ENCODE results near the gene ITSN1.

The ITSN1 gene

DNA sequence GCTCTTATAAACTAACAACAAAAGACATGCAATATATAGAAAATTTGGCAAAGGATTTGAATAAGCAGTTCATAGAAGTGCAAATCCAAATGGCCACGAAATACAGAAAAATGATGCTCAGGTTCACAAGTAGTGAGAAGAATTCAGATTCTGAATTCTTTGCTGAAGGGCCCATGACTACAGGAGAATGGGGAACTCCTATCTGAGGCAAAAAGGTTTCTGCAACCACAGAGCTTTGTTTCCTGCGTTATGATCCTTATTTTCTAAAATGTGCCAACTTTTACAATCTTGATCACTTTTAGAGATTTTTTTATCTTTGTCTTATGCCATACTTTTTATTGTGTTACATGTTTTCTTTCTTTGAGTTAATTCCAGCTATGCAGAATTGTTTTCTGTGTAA lies 91.3 kb downstream of the ITSN1 start:
- DNase-seq: no peak

DNA sequence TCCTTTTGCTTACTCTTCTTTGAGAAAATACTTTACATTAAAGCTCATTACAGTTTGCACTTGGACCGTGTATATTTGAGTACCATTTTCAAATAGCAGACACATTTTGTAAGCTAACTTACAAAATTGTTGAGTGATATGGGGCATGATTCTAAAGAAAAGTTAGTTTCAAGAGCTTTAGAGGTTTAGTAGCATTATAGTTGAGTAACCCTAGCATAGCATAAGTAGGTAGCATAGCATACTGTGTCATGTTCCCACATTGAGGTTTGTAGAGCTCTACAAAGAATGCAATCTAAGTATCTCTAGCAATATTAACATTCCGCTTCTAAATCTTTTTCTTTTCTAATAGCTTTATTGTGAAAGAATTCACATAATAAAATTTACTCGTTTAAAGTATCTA lies 92.0 kb downstream of the ITSN1 start:
- DNase-seq: no peak

DNA sequence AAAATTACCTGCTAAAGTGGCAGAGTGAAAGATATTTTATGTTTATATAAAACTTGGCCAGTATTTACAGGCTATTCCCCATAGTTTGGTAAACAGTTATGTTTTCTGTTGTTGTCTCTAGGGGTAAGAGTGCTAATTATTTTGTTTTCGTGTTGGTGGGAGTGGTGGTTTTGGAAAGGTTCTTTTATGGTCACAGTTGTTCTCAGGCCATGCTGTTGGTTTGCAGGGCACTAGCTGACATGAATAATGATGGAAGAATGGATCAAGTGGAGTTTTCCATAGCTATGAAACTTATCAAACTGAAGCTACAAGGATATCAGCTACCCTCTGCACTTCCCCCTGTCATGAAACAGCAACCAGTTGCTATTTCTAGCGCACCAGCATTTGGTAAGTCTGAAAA lies 92.5 kb downstream of the ITSN1 start:
- no peak for DNase-seq

DNA sequence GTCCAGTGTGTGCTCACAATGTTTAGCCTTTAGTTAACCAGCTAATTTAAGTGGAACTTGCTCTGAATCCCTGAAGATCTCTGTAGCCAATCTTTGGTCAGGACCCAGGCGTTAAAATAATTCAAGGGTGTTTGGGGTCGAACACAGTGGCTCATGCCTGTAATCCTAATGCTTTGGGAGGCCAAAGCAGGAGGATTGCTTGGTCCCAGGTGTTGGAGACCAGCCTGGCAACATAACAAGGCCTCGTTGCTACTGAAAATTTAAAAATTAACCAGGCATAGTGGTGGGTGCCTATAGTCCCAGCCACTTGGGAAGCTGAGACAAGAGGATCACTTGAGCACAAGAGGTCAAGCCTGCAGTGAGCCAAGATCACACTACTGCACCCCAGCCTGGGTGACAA lies 94.3 kb downstream of the ITSN1 start:
- DNase-seq: no peak

DNA sequence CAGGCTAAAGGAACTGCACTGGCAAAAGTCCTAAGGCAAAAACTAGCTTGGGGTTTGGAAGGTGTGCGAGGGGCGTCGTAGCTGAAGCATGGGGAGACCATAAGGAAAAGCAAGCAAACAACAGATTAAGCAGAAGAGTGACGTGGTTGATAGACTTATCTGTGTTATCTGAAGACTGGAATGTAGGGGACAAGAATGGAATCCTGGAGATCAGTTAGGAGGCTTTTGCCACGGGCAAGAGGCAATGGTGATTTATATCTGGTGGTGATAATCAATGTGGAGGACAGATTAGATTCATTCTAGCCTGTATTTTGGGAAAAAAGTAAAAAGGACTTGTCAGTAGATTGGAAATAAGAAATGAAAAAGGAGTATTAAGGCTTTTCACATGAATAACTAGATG lies 97.4 kb downstream of the ITSN1 start:
- no peak for DNase-seq

DNA sequence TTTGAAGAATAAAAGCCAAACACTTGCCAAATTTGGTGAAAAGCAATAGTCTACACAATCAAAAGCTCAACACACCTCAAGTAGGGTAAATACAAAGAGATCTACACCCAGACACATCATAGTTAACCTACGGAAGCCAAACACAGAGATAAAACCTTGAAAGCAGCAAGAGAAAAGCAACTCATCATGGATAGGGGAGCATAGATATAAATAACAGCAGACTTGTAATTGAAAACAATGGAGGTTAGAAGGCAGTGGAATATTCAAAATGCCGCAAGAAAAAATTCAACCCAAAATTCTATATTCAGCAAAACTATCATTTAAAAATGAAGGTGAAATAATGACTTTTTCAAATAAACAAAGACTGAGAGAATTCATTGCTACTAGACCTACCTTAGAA lies 105.1 kb downstream of the ITSN1 start:
- DNase-seq: no peak

DNA sequence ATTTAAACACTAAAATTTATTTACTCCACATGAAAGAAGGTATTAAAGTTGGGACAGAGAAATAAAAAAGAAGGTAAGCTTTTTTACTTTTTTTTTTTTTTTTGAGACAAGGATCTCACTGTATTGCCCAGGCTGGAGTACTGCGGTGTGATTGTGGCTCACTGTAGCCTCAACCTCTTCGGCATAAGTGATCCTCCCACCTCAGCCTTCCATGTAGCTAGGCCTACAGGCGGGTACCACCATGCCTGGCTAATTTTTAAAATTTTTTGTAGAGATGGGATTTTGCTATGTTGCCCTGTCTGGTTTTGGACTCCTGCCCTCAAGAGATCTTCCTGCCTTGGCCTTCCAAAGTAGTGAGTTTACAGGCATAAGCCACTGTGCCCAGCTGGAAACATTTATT lies 106.6 kb downstream of the ITSN1 start:
- no peak for DNase-seq

DNA sequence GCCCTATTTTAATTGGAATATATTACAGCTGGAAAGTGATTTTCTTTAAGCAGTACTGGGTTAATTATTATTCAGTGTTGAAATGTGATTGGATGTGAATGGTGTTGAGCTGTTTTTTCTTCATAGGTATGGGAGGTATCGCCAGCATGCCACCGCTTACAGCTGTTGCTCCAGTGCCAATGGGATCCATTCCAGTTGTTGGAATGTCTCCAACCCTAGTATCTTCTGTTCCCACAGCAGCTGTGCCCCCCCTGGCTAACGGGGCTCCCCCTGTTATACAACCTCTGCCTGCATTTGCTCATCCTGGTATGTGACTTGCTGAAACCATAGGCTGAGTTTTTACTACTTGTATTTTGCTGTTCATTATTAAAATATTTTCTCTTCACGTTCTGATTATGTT lies 107.7 kb downstream of the ITSN1 start:
- no peak for DNase-seq

DNA sequence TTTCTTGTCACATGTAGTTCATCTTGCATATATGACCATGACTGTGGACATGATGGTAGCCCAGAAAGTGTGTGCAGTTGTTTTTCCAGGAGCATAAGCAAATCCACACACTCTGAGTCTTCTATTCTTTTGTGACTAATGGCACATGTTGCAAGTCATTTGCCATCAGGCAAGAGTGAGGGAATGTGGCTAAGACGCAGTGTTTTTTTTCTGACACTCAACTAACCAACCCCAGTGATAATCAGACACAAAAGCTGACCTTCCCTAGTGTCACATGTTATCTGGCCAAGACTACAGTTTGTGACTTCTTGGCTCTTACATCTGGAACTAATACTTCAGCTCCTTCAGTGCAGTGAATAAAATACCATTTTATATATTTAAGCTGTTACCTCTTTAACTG lies 108.8 kb downstream of the ITSN1 start:
- DNase-seq: no peak

DNA sequence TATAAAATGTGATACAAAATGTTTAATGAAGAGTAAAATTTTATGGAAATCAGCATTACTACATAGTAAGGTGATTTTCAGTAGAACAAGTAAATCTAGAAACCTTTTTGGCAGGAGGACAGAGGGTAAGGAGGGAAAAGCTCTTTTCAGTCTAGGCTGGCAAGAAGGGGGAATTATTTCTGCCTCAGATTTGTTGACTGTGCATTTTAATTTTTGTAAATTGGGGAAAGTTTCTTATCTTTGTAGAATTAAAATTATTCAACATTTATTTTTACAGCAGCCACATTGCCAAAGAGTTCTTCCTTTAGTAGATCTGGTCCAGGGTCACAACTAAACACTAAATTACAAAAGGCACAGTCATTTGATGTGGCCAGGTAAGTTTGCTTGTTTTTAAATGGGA lies 109.2 kb downstream of the ITSN1 start:
- no peak for DNase-seq

DNA sequence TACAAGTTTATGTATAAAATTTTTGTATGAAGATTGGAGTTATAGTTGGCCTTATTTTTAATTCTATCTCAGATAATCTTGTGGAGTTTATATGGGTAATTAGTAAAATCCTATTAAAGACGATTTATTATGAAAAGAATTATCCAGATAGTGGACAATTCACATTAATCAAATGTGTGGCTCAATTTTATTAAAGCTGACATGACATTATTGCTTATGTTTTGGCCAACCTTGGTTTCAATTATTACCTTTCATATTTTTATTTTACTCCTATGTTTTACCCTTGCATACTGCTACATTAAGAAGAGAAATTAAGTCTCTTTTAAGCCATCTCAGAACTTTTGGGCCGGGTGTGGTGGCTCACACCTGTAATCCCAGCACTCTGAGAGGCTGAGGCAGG lies 110.0 kb downstream of the ITSN1 start:
- no peak for DNase-seq

DNA sequence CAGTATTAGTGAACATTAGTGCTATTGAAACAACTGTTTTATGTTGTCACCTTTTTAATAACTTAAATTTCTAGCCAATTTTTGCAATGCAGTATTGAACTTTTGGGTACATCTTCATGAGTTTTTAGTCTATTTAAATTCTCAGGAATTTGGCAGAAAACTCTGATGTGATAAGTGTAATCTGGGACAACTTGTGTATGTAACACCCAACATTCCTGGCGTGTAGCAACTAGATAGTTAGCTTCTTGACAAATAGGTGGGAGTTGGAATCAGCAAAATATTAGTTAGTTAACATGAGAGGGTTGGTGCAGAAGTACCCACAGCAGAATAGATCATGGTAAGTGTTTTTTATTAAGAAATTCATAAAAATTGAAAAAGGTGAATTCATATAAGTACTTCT lies 111.6 kb downstream of the ITSN1 start:
- no peak for DNase-seq

DNA sequence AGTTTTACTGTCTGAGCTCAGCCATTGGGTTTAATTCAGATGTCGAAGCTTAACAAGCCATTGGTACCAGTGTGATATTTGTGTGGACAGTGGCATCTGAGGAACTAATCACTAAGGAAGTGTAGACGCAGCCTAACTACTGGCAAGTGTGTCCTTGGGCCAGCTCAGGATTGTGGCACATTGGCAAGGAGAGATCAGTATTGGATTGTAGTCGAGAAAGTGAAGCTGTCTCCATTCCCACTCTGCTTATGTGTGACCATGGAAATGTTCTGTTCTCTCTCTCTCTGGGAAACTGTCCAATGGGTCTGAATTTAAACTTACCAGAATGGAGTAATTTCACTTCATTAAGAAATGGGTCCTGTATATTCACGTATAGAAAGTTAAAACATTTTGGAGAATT lies 112.2 kb downstream of the ITSN1 start:
- DNase-seq: no peak

DNA sequence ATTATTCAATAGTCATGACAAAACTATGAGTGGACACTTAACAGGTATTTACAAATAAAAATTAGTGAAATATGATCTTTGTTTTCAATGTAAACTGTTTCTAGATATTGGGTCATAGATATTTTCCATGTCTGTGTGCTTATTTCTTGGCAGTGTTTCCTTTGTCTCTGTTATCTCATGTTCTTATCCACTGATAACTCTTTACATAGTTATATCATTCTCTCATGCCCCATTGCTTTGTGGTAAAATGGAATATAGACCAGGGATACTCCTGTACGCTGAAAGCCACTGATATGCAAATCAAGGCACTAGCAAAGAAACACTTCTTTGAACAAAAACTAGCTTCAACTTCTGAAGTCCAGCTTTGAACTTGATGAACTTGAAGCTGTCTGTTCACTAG lies 113.1 kb downstream of the ITSN1 start:
- DNase-seq: no peak

DNA sequence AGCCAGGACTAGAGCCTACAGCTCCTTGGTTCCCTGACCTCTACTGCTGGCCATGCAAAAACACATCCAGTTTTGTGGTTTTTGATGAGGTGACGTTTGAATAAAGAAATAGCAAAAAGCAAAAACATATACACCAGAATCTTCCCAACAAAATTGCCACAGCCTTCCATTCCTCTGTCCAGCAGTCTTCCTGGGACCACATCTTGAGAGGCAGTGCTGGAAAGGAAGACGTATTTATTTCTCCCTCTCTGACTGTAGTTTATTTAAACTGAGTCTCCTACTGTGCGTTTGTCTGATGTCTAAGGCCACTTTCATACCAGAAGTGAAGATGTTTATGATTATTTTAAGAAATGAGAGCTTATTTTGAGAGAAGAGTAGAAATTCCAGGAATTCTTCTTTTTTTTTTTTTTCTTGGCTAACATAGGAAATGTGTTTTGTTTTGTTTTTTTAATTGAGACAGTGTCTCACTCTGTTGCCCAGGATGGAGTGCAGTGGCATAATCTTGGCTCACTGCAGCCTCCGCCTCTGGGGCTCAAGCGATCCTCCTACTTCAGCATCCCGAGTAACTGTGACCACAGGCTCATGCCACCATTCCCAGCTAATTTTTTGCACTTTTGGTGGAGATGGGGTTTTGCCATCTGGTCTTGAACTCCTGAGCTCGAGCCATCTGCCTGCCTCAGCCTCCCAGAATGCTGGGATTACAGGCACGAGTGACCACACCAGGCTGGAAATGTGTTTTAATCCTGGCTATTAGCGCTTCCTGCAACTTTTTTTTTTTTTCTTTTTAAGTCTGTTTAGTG lies 118.5 kb downstream of the ITSN1 start:
- DNase-seq: no peak

DNA sequence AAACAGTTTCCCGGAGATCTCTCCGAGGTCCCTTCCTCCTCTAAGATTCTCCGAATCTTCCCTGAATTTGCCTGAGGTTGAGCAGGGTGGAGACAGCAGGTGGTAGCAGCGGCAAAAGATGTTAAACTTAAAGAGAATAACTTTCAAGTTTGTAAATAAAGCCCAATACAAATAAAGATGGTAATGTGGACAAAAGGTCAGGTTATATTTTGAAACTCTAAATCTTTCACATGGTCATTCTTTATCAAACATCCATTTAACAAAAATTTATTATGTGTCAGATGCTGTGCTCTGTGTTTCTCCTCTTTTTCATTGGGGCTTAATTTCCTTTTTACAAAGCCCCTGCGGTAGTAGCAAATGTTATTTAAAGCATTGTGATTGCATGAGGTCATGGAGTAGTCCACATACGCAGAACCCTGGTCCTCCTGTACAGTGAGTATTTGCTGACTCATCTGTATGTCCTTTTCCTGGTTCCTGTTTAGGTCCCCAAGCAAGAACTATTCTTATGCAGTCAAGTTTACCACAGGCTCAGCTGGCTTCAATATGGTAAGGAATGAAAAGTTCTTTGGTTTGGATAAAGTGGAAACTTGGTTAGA lies 119.2 kb downstream of the ITSN1 start:
- DNase-seq: no peak

DNA sequence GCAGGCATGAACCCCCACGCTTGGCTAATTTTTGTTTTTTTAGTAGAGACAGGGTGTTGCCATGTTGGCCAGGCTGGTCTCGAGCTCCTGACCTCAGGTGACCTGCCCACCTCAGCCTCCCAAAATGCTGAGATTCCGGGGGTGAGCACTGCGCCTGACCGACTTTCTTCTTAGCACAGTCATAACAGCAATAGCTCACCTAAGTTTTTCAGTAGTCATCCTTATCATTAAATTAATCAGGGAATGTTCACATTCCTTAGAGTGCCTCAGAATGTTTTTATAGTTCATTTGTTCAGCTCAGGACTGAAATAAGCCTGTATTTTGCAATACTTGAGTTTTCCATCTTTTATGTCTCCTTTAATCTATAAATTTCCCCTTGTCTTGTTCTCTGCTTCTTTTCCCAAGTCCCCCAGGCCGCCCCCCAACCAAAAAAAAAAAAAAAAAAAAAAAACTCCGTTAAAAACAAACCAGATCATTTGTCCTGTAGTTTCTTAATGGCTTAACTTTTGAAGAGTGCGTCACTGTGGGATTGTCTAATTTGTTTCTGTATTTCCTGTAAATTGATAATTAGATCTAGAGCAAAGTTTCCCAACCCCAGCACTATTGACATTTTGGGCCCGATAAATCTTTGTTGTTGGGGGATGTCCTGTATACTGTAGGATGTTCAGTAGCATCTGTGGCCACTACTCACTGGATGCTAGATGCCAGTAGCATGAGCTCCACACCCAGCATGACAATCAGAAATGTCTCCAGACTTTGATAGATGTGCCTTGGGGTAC lies 120.7 kb downstream of the ITSN1 start:
- DNase-seq: no peak

DNA sequence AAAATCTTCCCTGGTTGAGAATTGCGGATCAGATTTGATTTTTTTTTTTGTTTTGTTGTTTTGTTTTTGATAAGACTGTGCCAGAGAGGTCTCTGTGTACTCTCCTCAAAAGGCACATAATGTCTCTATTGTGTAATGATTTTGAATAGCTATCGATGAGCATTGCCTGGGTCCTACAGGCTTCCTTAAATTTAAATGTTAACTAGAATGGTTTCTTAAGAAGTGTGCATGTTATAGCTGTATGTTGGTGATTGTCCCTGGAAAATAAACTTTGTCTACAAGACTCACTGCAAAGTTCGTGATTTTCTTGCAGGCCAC lies 121.2 kb downstream of the ITSN1 start:
- DNase-seq: no peak

DNA sequence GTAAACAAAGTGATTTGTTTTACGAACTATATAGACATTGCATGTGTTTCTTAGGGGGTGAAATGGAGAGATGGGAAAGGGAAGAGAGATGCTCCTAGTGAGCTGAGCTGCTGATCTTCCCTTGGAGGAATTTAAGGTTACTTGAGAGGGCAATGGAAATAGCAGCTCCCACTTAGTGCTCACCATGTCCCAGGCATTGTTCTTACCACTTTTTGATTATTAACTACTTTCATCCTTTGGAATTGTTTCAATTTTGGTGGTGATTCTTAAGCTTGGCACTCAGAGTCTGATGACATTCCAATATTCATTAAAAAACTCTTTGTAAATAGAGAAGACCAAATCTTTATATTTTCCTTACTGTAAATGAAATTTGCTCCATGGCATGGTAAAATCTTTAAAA lies 124.9 kb downstream of the ITSN1 start:
- no peak for DNase-seq

DNA sequence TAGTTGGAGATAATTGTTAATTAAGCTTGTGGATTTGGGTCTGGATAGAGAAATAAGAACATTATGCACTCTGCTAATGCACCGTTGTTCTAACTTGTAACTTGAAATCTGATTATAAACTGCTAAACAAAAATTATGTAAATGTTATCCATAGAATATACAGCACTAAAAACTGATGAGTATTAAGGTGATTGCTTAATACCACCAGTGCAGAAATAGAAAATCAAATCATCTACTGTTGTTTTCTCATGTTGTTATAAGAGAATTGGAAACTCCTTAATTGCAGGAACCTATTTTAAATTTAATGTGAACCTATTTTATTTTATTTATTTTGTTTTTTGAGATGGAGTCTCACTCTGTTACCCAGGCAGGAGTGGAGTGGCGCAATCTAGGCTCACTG lies 125.7 kb downstream of the ITSN1 start:
- DNase-seq: no peak

DNA sequence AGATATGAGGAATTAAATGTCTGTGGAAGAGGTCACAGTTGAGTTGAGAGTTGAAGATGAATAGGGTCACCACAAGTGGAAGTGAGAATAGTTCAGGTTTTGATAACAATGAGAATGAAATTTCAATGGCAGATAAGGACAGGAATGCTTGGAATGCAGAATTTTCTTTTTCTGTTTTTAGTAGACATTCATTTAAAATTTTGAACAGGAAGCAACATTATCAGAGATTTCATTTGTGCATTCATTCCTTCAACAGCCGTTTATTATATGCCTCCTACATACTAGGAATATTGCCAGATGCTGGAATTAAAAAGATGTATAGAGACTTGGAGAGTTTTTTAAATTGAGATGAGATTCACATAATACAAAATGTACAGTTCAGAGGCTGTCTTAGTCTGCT lies 126.8 kb downstream of the ITSN1 start:
- no peak for DNase-seq

DNA sequence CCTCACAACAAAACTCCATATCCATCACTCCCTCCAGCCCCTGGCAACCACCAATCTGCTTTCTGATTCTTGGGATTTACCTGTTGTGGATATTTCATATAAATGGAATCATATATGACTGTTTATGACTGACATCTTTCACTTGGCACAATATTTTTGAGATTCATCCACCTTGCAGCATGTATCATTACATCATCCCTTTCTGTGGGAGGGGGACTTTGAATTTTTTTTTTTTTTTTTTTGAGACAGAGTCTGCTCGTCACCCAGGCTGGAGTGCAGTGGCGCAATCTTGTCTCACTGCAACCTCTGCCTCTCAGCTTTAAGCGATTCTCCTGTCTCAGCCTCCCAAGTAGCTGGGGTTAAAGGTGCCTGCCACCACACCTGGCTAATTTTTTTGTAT lies 128.2 kb downstream of the ITSN1 start:
- no peak for DNase-seq

DNA sequence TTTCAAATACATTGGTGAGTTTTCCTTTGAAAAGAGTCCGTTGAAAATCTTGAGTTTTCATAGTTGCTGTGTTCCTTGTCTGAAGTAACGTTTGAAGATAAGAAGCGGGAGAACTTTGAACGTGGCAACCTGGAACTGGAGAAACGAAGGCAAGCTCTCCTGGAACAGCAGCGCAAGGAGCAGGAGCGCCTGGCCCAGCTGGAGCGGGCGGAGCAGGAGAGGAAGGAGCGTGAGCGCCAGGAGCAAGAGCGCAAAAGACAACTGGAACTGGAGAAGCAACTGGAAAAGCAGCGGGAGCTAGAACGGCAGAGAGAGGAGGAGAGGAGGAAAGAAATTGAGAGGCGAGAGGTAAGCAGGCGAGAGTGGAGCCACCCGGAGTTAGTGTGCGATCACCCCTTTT lies 129.7 kb downstream of the ITSN1 start:
- no peak for DNase-seq

DNA sequence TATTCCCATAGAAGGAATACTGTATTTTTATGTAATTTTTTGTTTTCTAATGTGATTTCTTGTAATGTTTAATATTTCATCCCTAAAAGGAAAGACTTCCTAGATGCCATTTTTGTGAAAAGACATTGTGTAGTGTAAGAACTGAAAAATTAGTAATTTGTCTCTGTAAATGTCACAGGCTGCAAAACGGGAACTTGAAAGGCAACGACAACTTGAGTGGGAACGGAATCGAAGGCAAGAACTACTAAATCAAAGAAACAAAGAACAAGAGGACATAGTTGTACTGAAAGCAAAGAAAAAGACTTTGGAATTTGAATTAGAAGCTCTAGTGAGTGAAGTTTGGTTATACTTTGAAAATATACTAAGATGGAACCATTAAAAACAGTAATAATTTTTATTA lies 132.2 kb downstream of the ITSN1 start:
- DNase-seq: no peak

All from activated T-cell treated with anti-CD3 and anti-CD28 coated beads, Interleukin-2, amount 50 U/mL, for 48 hours (primary cell).